NCI-H2029 (cell line): ENCODE results near the gene AFAP1.

Experiments used
- DNase-seq: peaks from one replicate; lab custom pipeline; 2025; lab: John Stamatoyannopoulos, UW

Gene AFAP1

GRCh38 chr4:7767966-7768365 is 171.7 kb downstream of the AFAP1 start:
- no peak for DNase-seq

- no peak for DNase-seq
These were observed 172.1 kb downstream of the AFAP1 start for GRCh38 chr4:7767526-7767925.

- DNase-seq, result peak; percentile 55
These were observed 172.9 kb downstream of the AFAP1 start for GRCh38 chr4:7766661-7767345.

GRCh38 chr4:7766086-7766485 is 173.6 kb downstream of the AFAP1 start:
- no peak for DNase-seq

GRCh38 chr4:7765666-7766065 is 174.0 kb downstream of the AFAP1 start:
- DNase-seq, result no peak

GRCh38 chr4:7764466-7764865 is 175.2 kb downstream of the AFAP1 start:
- no peak for DNase-seq

GRCh38 chr4:7763788-7764187 is 175.9 kb downstream of the AFAP1 start:
- no peak for DNase-seq

GRCh38 chr4:7763106-7763505 is 176.6 kb downstream of the AFAP1 start:
- DNase-seq, result no peak

- no peak for DNase-seq
These were observed 177.2 kb downstream of the AFAP1 start for GRCh38 chr4:7762376-7763030.

GRCh38 chr4:7761720-7762119 is 177.9 kb downstream of the AFAP1 start:
- peak; percentile 11 for DNase-seq

- DNase-seq, result no peak
These were observed 178.3 kb downstream of the AFAP1 start for GRCh38 chr4:7761312-7761711.

- no peak for DNase-seq
These were observed 179.0 kb downstream of the AFAP1 start for GRCh38 chr4:7760706-7761105.

GRCh38 chr4:7760228-7760627 is 179.4 kb downstream of the AFAP1 start:
- DNase-seq, result no peak

GRCh38 chr4:7759635-7760034 is 180.0 kb downstream of the AFAP1 start:
- no peak for DNase-seq

- DNase-seq, result no peak
These were observed 180.4 kb downstream of the AFAP1 start for GRCh38 chr4:7759216-7759615.

GRCh38 chr4:7758476-7758875 is 181.2 kb downstream of the AFAP1 start:
- DNase-seq, result no peak

- DNase-seq, result no peak
These were observed 181.9 kb downstream of the AFAP1 start for GRCh38 chr4:7757501-7758471.

- DNase-seq, result no peak
These were observed 182.9 kb downstream of the AFAP1 start for GRCh38 chr4:7756561-7757355.

- DNase-seq, result no peak
These were observed 183.6 kb downstream of the AFAP1 start for GRCh38 chr4:7756071-7756470.

GRCh38 chr4:7755561-7755960 is 184.1 kb downstream of the AFAP1 start:
- no peak for DNase-seq

- no peak for DNase-seq
These were observed 184.9 kb downstream of the AFAP1 start for GRCh38 chr4:7754565-7755262.
